OCI-LY7 (cell line): ENCODE measurements around the gene C12orf76.
"Not testable (repeated sequence)": the region's sequence is repeated elsewhere in the genome, so short reads cannot be mapped to it uniquely, and the experiment has no call there.

Experiments used
- EZH2phosphoT487 ChIP-seq: fragments of 200-600 bp; sonication (generic); IDR thresholded peaks from 2 replicates; pipeline ENCODE4 v1.6.1; 2018; ENCODE audit warnings: low read depth, borderline replicate concordance, mild to moderate bottlenecking, mixed run types, antibody characterized with exemption, low read length, moderate library complexity, mixed read lengths
- TF ChIP-seq, protein P1 (sequence below): fragments of 200-600 bp; sonication (generic); conservative IDR thresholded peaks from 2 replicates; pipeline ENCODE4 v1.5.1; 2014; ENCODE audit warnings: mild to moderate bottlenecking, antibody characterized with exemption, low read length, moderate library complexity, mixed read lengths

DNA sequence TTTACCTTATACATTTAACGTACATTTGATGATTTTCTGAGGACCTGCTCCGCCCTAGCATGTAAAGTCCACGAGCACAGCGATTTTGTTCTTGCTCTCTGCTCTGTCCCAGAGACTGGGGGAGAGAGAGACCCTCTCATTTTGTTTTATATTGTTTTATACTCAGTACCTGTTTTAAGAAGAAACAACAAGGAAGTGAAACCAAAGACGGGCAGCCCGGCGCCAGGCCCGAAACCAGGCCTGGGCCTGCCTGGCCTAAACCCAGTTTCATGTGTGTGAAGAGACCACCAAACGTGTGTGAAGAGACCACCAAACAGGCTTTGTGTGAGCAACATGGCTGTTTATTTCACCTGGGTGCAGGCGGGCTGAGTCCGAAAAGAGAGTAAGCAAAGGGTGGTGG is 712 bp upstream of the C12orf76 start:
- TF ChIP-seq, protein P1, sequence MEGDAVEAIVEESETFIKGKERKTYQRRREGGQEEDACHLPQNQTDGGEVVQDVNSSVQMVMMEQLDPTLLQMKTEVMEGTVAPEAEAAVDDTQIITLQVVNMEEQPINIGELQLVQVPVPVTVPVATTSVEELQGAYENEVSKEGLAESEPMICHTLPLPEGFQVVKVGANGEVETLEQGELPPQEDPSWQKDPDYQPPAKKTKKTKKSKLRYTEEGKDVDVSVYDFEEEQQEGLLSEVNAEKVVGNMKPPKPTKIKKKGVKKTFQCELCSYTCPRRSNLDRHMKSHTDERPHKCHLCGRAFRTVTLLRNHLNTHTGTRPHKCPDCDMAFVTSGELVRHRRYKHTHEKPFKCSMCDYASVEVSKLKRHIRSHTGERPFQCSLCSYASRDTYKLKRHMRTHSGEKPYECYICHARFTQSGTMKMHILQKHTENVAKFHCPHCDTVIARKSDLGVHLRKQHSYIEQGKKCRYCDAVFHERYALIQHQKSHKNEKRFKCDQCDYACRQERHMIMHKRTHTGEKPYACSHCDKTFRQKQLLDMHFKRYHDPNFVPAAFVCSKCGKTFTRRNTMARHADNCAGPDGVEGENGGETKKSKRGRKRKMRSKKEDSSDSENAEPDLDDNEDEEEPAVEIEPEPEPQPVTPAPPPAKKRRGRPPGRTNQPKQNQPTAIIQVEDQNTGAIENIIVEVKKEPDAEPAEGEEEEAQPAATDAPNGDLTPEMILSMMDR, result not testable (repeated sequence)
- TF ChIP-seq EZH2phosphoT487, result not testable (repeated sequence)
